ENCODE results near the gene JARID2. TPM values are rescaled to one million over a fixed set of nuclear protein-coding genes. Genes with fewer than 3 reads are reported as not detected.

The JARID2 gene
- total RNA-seq, 1 donor from 2014 or later, result 38.9 TPM

DNA sequence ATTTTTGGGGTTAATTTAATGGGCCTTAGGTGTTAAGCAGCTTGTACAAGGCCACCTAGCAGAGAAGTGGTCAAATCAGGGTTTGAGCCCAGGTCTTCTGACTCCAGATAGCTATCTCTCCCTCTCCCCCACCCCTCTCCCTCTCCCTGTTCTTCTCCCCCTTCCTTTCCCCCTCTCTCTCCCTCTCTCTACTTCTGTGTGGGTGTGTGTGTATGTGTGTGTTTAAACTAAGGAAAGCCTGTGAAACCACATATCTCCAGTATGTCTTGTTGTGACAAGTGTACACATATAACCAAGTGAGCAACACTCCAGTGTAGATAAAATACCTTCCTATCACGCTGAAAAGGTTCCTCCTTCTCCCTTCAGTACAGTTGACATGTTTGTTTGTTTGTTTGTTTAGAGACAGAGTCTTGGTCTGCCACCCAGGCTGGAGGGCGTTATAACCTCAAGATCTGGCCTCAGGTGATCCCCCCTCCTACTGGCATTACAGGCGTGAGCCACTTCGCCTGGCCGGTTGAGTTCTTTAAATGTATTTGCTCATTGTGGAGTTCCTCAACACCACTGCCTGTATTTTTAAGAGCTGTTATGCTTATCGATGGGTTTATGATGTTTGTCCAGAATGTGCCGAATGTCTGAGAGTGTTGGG, 140.4 kb downstream of the JARID2 start:
- peaks cover 3% of the 10 kb centered on the region for H3K27me3 Mint-ChIP-seq (ENCODE audit: insufficient read depth, low read depth)
- TF ChIP-seq EZH2 (IDR thresholded peaks at IDR 0.05), result no peak
- TF ChIP-seq, protein P1, sequence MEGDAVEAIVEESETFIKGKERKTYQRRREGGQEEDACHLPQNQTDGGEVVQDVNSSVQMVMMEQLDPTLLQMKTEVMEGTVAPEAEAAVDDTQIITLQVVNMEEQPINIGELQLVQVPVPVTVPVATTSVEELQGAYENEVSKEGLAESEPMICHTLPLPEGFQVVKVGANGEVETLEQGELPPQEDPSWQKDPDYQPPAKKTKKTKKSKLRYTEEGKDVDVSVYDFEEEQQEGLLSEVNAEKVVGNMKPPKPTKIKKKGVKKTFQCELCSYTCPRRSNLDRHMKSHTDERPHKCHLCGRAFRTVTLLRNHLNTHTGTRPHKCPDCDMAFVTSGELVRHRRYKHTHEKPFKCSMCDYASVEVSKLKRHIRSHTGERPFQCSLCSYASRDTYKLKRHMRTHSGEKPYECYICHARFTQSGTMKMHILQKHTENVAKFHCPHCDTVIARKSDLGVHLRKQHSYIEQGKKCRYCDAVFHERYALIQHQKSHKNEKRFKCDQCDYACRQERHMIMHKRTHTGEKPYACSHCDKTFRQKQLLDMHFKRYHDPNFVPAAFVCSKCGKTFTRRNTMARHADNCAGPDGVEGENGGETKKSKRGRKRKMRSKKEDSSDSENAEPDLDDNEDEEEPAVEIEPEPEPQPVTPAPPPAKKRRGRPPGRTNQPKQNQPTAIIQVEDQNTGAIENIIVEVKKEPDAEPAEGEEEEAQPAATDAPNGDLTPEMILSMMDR (IDR thresholded peaks at IDR 0.05), result no peak
- no peak for TF ChIP-seq EZH2phosphoT487 (IDR thresholded peaks at IDR 0.05)
- H4K20me1 ChIP-seq (ENCODE audit: low read depth), result peaks cover 96% of the 10 kb centered on the region
- no peaks in the 10 kb centered on the region for H3K9me3 Mint-ChIP-seq
- no peak overlapping the region for H3K9ac ChIP-seq
- H3K4me1 Mint-ChIP-seq, result peaks cover 80% of the 10 kb centered on the region
- DNase-seq (ENCODE audit: low spot score), result no peak
- no peak overlapping the region for H3K4me3 ChIP-seq
- no peaks in the 10 kb centered on the region for H3F3A ChIP-seq (ENCODE audit: low read depth)
- H3K4me1 ChIP-seq, result peaks cover 44% of the 10 kb centered on the region
- H3K36me3 ChIP-seq, result no peaks in the 10 kb centered on the region
- H3K27ac Mint-ChIP-seq, result peak overlapping the region; percentile 6
- no peak overlapping the region for H3K27ac ChIP-seq
- no peak overlapping the region for H3K4me2 ChIP-seq
- H3K27me3 ChIP-seq, result no peaks in the 10 kb centered on the region
- peaks cover 100% of the 10 kb centered on the region for H3K79me2 ChIP-seq (ENCODE audit: low read depth)
- H2AFZ ChIP-seq (replicated peaks), result no peak overlapping the region
- peaks cover 2% of the 10 kb centered on the region for H3K36me3 Mint-ChIP-seq
- no peaks in the 10 kb centered on the region for H3K9me3 ChIP-seq (ENCODE audit: low read depth)
- H3K4me3 Mint-ChIP-seq, result no peak overlapping the region

DNA sequence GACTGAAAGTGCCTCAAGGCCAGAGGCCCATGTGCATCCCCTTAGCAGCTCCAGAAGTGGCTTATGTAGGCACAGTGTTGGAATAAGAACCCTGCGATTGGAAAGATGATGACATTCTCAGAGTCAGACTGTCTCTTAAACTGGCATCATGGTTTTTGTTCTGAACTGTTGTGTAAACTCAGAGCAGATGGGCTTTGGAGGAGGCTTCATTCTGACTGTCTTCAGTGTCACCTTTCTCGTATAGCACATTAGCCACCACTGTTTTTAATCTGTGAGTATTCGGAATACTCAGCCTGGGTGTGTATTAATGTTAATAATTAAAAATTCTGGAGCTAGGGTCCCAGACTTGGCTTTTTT, 140.9 kb downstream of the JARID2 start:
- H3K27me3 Mint-ChIP-seq (ENCODE audit: insufficient read depth, low read depth), result peaks cover 5% of the 10 kb centered on the region
- peaks cover 3% of the 10 kb centered on the region for H3K36me3 Mint-ChIP-seq
- no peaks in the 10 kb centered on the region for H3F3A ChIP-seq (ENCODE audit: low read depth)
- H3K4me3 Mint-ChIP-seq, result no peak overlapping the region
- peaks cover 100% of the 10 kb centered on the region for H3K79me2 ChIP-seq (ENCODE audit: low read depth)
- peaks cover 1% of the 10 kb centered on the region for H3K9me3 Mint-ChIP-seq
- H3K4me3 ChIP-seq, result no peak overlapping the region
- H3K4me1 ChIP-seq, result peaks cover 44% of the 10 kb centered on the region
- no peak overlapping the region for H3K4me2 ChIP-seq
- peak overlapping the region; percentile 6 for H3K27ac Mint-ChIP-seq
- H3K27me3 ChIP-seq, result no peaks in the 10 kb centered on the region
- H3K9me3 ChIP-seq (ENCODE audit: low read depth), result no peaks in the 10 kb centered on the region
- peaks cover 97% of the 10 kb centered on the region for H4K20me1 ChIP-seq (ENCODE audit: low read depth)
- no peak overlapping the region for H3K9ac ChIP-seq
- DNase-seq (ENCODE audit: low spot score), result no peak
- H3K36me3 ChIP-seq, result no peaks in the 10 kb centered on the region
- H2AFZ ChIP-seq (replicated peaks), result no peak overlapping the region
- H3K27ac ChIP-seq, result no peak overlapping the region
- H3K4me1 Mint-ChIP-seq, result peaks cover 78% of the 10 kb centered on the region
- TF ChIP-seq EZH2phosphoT487 (IDR thresholded peaks at IDR 0.05), result no peak
- TF ChIP-seq, protein P1 (IDR thresholded peaks at IDR 0.05), result no peak
- no peak for TF ChIP-seq EZH2 (IDR thresholded peaks at IDR 0.05)

GRCh38 chr6:15387118-15387517, 141.2 kb downstream of the JARID2 start:
- no peak overlapping the region for H3K4me2 ChIP-seq
- H3K36me3 ChIP-seq, result no peaks in the 10 kb centered on the region
- H3K9me3 ChIP-seq (ENCODE audit: low read depth), result no peaks in the 10 kb centered on the region
- H3K9ac ChIP-seq, result no peak overlapping the region
- H4K20me1 ChIP-seq (ENCODE audit: low read depth), result peaks cover 96% of the 10 kb centered on the region
- H3F3A ChIP-seq (ENCODE audit: low read depth), result no peaks in the 10 kb centered on the region
- DNase-seq (ENCODE audit: low spot score), result no peak
- no peak overlapping the region for H3K4me3 ChIP-seq
- Mint-ChIP-seq H3K4me1 (peaks cover 76% of the 10 kb centered on the region), H3K9me3 (peaks cover 2% of the 10 kb centered on the region), H3K27me3 (ENCODE audit: insufficient read depth, low read depth) (peaks cover 6% of the 10 kb centered on the region), H3K36me3 (peaks cover 5% of the 10 kb centered on the region), H3K27ac (no peak overlapping the region), H3K4me3 (no peak overlapping the region)
- H3K4me1 ChIP-seq, result peaks cover 44% of the 10 kb centered on the region
- no peak overlapping the region for H2AFZ ChIP-seq (replicated peaks)
- no peaks in the 10 kb centered on the region for H3K27me3 ChIP-seq
- no peak for TF ChIP-seq EZH2phosphoT487 (IDR thresholded peaks at IDR 0.05)
- no peak for TF ChIP-seq EZH2 (IDR thresholded peaks at IDR 0.05)
- TF ChIP-seq, protein P1 (IDR thresholded peaks at IDR 0.05), result no peak
- H3K27ac ChIP-seq, result no peak overlapping the region
- H3K79me2 ChIP-seq (ENCODE audit: low read depth), result peaks cover 100% of the 10 kb centered on the region
